HCT116 (cell line): ENCODE data around the gene AQP4. TPM values are rescaled to one million over a fixed set of nuclear protein-coding genes. Genes with fewer than 3 reads are reported as not detected.

Experiments used
- ATAC-seq: fragments of 200-7000 bp; cut with Tn5 transposase; 2 replicates; pipeline ENCODE4 v1.9.1; 2020; ENCODE audit warnings: mild to moderate bottlenecking, moderate library complexity
- BruUV-seq: library from RNA; stranded (reverse); fragments of 400-500 nt; replicated peaks from 2 replicates; lab custom pipeline; 2021; lab: Mats Ljungman, UMichigan
- CTCF ChIA-PET: fragments of 300-600 bp; sonication (Branson Sonifier 250); formaldehyde crosslinking; loops from one replicate; lab custom pipeline; 2021; ENCODE audit warnings: antibody characterized with exemption; lab: Charles Lee
- POLR2A ChIA-PET: fragments of 300-600, 350-600 bp; sonication (Branson Sonifier 250); formaldehyde crosslinking; loops from one replicate; lab custom pipeline; 2021; ENCODE audit warnings: antibody characterized with exemption; lab: Charles Lee
- RAD21 ChIA-PET, 2 experiments: fragments of 300-600 bp; sonication (Branson Sonifier 250); formaldehyde crosslinking; loops; one replicate each; lab custom pipeline; 2023; ENCODE audit warnings: low total read pairs in 2 of 2; ENCODE audit not compliant: uncharacterized antibody in 2 of 2, unreplicated experiment in 2 of 2, low non-redundant PET in 1 of 2; lab: Charles Lee
- DNase-seq: peaks from one replicate; pipeline ENCODE4 v3.0.0-alpha.2; 2010; ENCODE audit warnings: low read depth, low spot score
- H2AFZ ChIP-seq: fragments of 200-600 bp; shearing (Covaris generic), sonication (generic); 2 replicates; pipeline ENCODE4 v1.6.1; 2017; ENCODE audit warnings: low read depth, mixed run types, mixed read lengths, antibody characterized with exemption, low read length; ENCODE audit not compliant: poor library complexity, severe bottlenecking
- H3K27ac ChIP-seq: 2 replicates; pipeline ENCODE4 v1.5.1; 2012; ENCODE audit warnings: low read depth, low read length
- H3K27me3 ChIP-seq: fragments of 200-600 bp; sonication (generic); 2 replicates; pipeline ENCODE4 v1.6.1; 2016; ENCODE audit warnings: mixed run types, low read length, mixed read lengths; ENCODE audit not compliant: insufficient read depth
- H3K36me3 ChIP-seq, 2 experiments: fragments of 200-500 bp in 1 of 2; fragments of 200-600 bp in 1 of 2; sonication (Bioruptor generic) in 1 of 2; sonication (generic) in 1 of 2; 2 replicates each; pipeline versions ENCODE4 v1.5.1 to v1.6.1; 2014 to 2016; ENCODE audit warnings: low read length in 2 of 2, inconsistent platforms in 1 of 2, mixed read lengths in 1 of 2, mixed run types in 1 of 2; ENCODE audit not compliant: insufficient read depth in 2 of 2, control insufficient read depth in 1 of 2
- H3K4me1 ChIP-seq, 2 experiments: fragments of 200-600 bp in 1 of 2; sonication (generic) in 1 of 2; 2 replicates each; pipeline versions ENCODE4 v1.5.1 to v1.6.1; 2012 to 2017; ENCODE audit warnings: low read length in 2 of 2, inconsistent platforms in 1 of 2, mild to moderate bottlenecking in 1 of 2, mixed read lengths in 1 of 2, mixed run types in 1 of 2, moderate library complexity in 1 of 2; ENCODE audit not compliant: insufficient read depth in 2 of 2, control insufficient read depth in 1 of 2
- H3K4me2 ChIP-seq: fragments of 200-600 bp; sonication (generic); 2 replicates; pipeline ENCODE4 v1.6.1; 2017; ENCODE audit warnings: mixed run types, low read length, mixed read lengths
- H3K4me3 ChIP-seq, 2 experiments: fragments of 200-600 bp in 1 of 2; sonication (generic) in 1 of 2; replicated peaks in 1 of 2; 2 replicates each; pipeline ENCODE4 v1.5.1; 2011 to 2016; ENCODE audit warnings: low read length in 2 of 2, control low read depth in 1 of 2, low read depth in 1 of 2, mild to moderate bottlenecking in 1 of 2, mixed read lengths in 1 of 2, mixed run types in 1 of 2
- H3K79me2 ChIP-seq: fragments of 200-600 bp; sonication (generic); 2 replicates; pipeline ENCODE4 v1.6.1; 2017; ENCODE audit warnings: mild to moderate bottlenecking, mixed run types, low read length, moderate library complexity, mixed read lengths; ENCODE audit not compliant: insufficient read depth
- H3K9ac ChIP-seq: fragments of 200-600 bp; sonication (generic); 2 replicates; pipeline ENCODE4 v1.6.1; 2016; ENCODE audit warnings: low read length, mixed read lengths
- H3K9me2 ChIP-seq: fragments of 200-600 bp; sonication (generic), shearing (Covaris generic); 2 replicates; pipeline ENCODE4 v1.6.1; 2017; ENCODE audit warnings: mixed run types, mild to moderate bottlenecking, moderate library complexity; ENCODE audit not compliant: insufficient read depth
- H3K9me3 ChIP-seq, 2 experiments: fragments of 200-500 bp in 1 of 2; fragments of 200-600 bp in 1 of 2; sonication (Bioruptor generic) in 1 of 2; sonication (generic) in 1 of 2; 2 replicates each; pipeline ENCODE4 v1.6.1; 2014 to 2017; ENCODE audit warnings: low read length in 2 of 2, mixed read lengths in 2 of 2, inconsistent platforms in 1 of 2, low read depth in 1 of 2, mild to moderate bottlenecking in 1 of 2, mixed run types in 1 of 2, moderate library complexity in 1 of 2; ENCODE audit not compliant: control insufficient read depth in 1 of 2, insufficient read depth in 1 of 2
- H4K20me1 ChIP-seq: fragments of 200-600 bp; sonication (generic), shearing (Covaris generic); 2 replicates; pipeline ENCODE4 v1.6.1; 2017; ENCODE audit warnings: mixed run types, mild to moderate bottlenecking, moderate library complexity; ENCODE audit not compliant: insufficient read depth
- ATF3 ChIP-seq: IDR thresholded peaks from 2 replicates; pipeline ENCODE4 v1.6.1; 2012
- CEBPB ChIP-seq: IDR thresholded peaks from 2 replicates; pipeline ENCODE4 v1.6.1; 2012; ENCODE audit warnings: low read depth
- EGR1 ChIP-seq: IDR thresholded peaks from 2 replicates; pipeline ENCODE4 v1.6.1; 2012; ENCODE audit warnings: low read depth
- ELF1 ChIP-seq: IDR thresholded peaks from 2 replicates; pipeline ENCODE4 v1.6.1; 2012; ENCODE audit warnings: low read depth, borderline replicate concordance
- EZH2 ChIP-seq: fragments of 200-600 bp; sonication (generic); IDR thresholded peaks from 2 replicates; pipeline ENCODE4 v1.6.1; 2017; ENCODE audit warnings: antibody characterized with exemption, mixed run types
- EZH2phosphoT487 ChIP-seq: fragments of 200-600 bp; IDR thresholded peaks from 2 replicates; pipeline ENCODE4 v1.6.1; 2018; ENCODE audit warnings: antibody characterized with exemption, borderline replicate concordance
- FOSL1 ChIP-seq: IDR thresholded peaks from 2 replicates; pipeline ENCODE4 v1.6.1; 2012; ENCODE audit warnings: low read depth
- JUND ChIP-seq: IDR thresholded peaks from 2 replicates; pipeline ENCODE4 v1.6.1; 2012
- POLR2A ChIP-seq: IDR thresholded peaks from 2 replicates; pipeline ENCODE4 v1.7.0; 2011; ENCODE audit warnings: borderline replicate concordance; ENCODE audit not compliant: insufficient read depth, insufficient read length; ENCODE audit errors: extremely low read depth
- POLR2AphosphoS5 ChIP-seq: IDR thresholded peaks from 2 replicates; pipeline ENCODE4 v1.6.1; 2011; ENCODE audit warnings: mild to moderate bottlenecking, low read depth, low read length, moderate library complexity
- RAD21 ChIP-seq: IDR thresholded peaks from 2 replicates; pipeline ENCODE4 v1.6.1; 2012; ENCODE audit warnings: low read depth, mild to moderate bottlenecking
- SIN3A ChIP-seq: IDR thresholded peaks from 2 replicates; pipeline ENCODE4 v1.6.1; 2012; ENCODE audit warnings: low read depth
- SRF ChIP-seq: IDR thresholded peaks from 2 replicates; pipeline ENCODE4 v1.6.1; 2012; ENCODE audit warnings: low read depth
- TCF7L2 ChIP-seq: IDR thresholded peaks from 2 replicates; pipeline ENCODE4 v1.7.0; 2011; ENCODE audit warnings: borderline replicate concordance, inconsistent platforms; ENCODE audit not compliant: insufficient read depth, insufficient read length; ENCODE audit errors: extremely low read depth
- YY1 ChIP-seq: IDR thresholded peaks from 2 replicates; pipeline ENCODE4 v1.6.1; 2011; ENCODE audit warnings: low read length, low read depth, moderate library complexity, mild to moderate bottlenecking; ENCODE audit not compliant: insufficient replicate concordance; ENCODE audit errors: extremely low read depth
- ZBTB33 ChIP-seq: IDR thresholded peaks from 2 replicates; pipeline ENCODE4 v1.6.1; 2011; ENCODE audit warnings: mild to moderate bottlenecking, low read length, moderate library complexity; ENCODE audit not compliant: insufficient replicate concordance; ENCODE audit errors: extremely low read depth
- ZFX ChIP-seq: fragments of 450-650 bp; IDR thresholded peaks from 2 replicates; pipeline ENCODE4 v1.6.1; 2017
- intact Hi-C: fragments of 100-400 bp; cut with micrococcal nuclease; formaldehyde crosslinking; loops from 2 replicates; pipeline ENCODE4 v1.10.0; 2022
- total RNA-seq: library from RNA; stranded (reverse); gene quantifications from one replicate; pipeline ENCODE4 v1.2.1, GENCODE V29; 2021; ENCODE audit not compliant: unreplicated experiment
- TF ChIP-seq, protein P1 (sequence below): IDR thresholded peaks from 2 replicates; pipeline ENCODE4 v1.6.1; 2012
- TF ChIP-seq, protein P2 (sequence below): IDR thresholded peaks from 2 replicates; pipeline ENCODE4 v1.6.1; 2012; ENCODE audit warnings: low read depth

AQP4 gene
- total RNA-seq, 1 experiment from 2014 or later = 0.07 TPM

- 0 out of 2 replicates have a peak, but pooled peaks cover 4% of the 10 kb centered on the region for H3K27me3 ChIP-seq
- no peaks in the 10 kb centered on the region for H3K9me2 ChIP-seq
- H3K4me3 ChIP-seq = no peak overlapping the region
- H3K36me3 ChIP-seq = no peaks in the 10 kb centered on the region
- no peak overlapping the region for H3K9ac ChIP-seq
- no peak overlapping the region for H2AFZ ChIP-seq
- no peaks in the 10 kb centered on the region for H4K20me1 ChIP-seq
- intact Hi-C loops = no loop called here
- no peaks in the 10 kb centered on the region for H3K4me1 ChIP-seq
- no peaks in the 10 kb centered on the region for H3K79me2 ChIP-seq
- no peak for ATAC-seq
- no TSS peak for BruUV-seq
- CTCF ChIA-PET = no interaction called here
- RAD21 ChIA-PET = no interaction called here
- POLR2A ChIA-PET = no interaction called here
- no peak overlapping the region for H3K27ac ChIP-seq
- DNase-seq = no peak
- no peak for TF ChIP-seq SRF
- no peak for TF ChIP-seq ELF1
- no peak for TF ChIP-seq ATF3
- no peak for TF ChIP-seq CEBPB
- no peak for TF ChIP-seq JUND
- no peak for TF ChIP-seq EZH2
- TF ChIP-seq EGR1 = no peak
- TF ChIP-seq ZFX = no peak
- no peak for TF ChIP-seq POLR2AphosphoS5
- TF ChIP-seq TCF7L2 = no peak
- TF ChIP-seq EZH2phosphoT487 = no peak
- TF ChIP-seq, protein P1, sequence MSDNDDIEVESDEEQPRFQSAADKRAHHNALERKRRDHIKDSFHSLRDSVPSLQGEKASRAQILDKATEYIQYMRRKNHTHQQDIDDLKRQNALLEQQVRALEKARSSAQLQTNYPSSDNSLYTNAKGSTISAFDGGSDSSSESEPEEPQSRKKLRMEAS = no peak
- no peak for TF ChIP-seq YY1
- no peak for TF ChIP-seq RAD21
- no peak for TF ChIP-seq FOSL1
- TF ChIP-seq, protein P2, sequence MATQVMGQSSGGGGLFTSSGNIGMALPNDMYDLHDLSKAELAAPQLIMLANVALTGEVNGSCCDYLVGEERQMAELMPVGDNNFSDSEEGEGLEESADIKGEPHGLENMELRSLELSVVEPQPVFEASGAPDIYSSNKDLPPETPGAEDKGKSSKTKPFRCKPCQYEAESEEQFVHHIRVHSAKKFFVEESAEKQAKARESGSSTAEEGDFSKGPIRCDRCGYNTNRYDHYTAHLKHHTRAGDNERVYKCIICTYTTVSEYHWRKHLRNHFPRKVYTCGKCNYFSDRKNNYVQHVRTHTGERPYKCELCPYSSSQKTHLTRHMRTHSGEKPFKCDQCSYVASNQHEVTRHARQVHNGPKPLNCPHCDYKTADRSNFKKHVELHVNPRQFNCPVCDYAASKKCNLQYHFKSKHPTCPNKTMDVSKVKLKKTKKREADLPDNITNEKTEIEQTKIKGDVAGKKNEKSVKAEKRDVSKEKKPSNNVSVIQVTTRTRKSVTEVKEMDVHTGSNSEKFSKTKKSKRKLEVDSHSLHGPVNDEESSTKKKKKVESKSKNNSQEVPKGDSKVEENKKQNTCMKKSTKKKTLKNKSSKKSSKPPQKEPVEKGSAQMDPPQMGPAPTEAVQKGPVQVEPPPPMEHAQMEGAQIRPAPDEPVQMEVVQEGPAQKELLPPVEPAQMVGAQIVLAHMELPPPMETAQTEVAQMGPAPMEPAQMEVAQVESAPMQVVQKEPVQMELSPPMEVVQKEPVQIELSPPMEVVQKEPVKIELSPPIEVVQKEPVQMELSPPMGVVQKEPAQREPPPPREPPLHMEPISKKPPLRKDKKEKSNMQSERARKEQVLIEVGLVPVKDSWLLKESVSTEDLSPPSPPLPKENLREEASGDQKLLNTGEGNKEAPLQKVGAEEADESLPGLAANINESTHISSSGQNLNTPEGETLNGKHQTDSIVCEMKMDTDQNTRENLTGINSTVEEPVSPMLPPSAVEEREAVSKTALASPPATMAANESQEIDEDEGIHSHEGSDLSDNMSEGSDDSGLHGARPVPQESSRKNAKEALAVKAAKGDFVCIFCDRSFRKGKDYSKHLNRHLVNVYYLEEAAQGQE = no peak
- TF ChIP-seq ZBTB33 = no peak
- no peak for TF ChIP-seq SIN3A
- no peak for TF ChIP-seq POLR2A
- no peak overlapping the region for H3K4me2 ChIP-seq
- H3K9me3 ChIP-seq = no peaks in the 10 kb centered on the region
Observed at GRCh38 chr18:26894426-26894825, 28.9 kb upstream of the AQP4 start.
